Effector memory CD8-positive, alpha-beta T cell (primary cell): ENCODE measurements around the gene C14orf119.

Experiments used
- ATAC-seq: fragments of 150-1000 bp; cut with Tn5 transposase; replicated peaks from 2 replicates; pipeline ENCODE4 v1.10.0; 2021; ENCODE audit warnings: mild to moderate bottlenecking, moderate library complexity
- DNase-seq, 3 experiments: peaks; one replicate each; pipeline ENCODE4 v3.0.0; 2021
- H3K27ac Mint-ChIP-seq, 2 donors: one replicate each; pipeline ENCODE4 v1.8.0; 2022; ENCODE audit warnings: mild to moderate bottlenecking in 2 of 2, mixed read lengths in 2 of 2, moderate library complexity in 2 of 2
- H3K27me3 Mint-ChIP-seq, 2 donors: one replicate each; pipeline ENCODE4 v1.8.0; 2022; ENCODE audit warnings: mixed read lengths in 2 of 2
- H3K36me3 Mint-ChIP-seq: one replicate; pipeline ENCODE4 v1.8.0; 2022; ENCODE audit warnings: mild to moderate bottlenecking, moderate library complexity, mixed read lengths; ENCODE audit not compliant: insufficient read depth
- H3K4me1 Mint-ChIP-seq, 2 donors: one replicate each; pipeline ENCODE4 v1.8.0; 2022; ENCODE audit warnings: low read depth in 2 of 2, mixed read lengths in 2 of 2
- H3K4me3 Mint-ChIP-seq, 2 donors: one replicate each; pipeline ENCODE4 v1.8.0; 2022; ENCODE audit warnings: mild to moderate bottlenecking in 2 of 2, mixed read lengths in 2 of 2, moderate library complexity in 2 of 2
- H3K9me3 Mint-ChIP-seq, 2 donors: one replicate each; pipeline ENCODE4 v1.8.0; 2022; ENCODE audit warnings: mixed read lengths in 2 of 2

C14orf119 gene

DNA sequence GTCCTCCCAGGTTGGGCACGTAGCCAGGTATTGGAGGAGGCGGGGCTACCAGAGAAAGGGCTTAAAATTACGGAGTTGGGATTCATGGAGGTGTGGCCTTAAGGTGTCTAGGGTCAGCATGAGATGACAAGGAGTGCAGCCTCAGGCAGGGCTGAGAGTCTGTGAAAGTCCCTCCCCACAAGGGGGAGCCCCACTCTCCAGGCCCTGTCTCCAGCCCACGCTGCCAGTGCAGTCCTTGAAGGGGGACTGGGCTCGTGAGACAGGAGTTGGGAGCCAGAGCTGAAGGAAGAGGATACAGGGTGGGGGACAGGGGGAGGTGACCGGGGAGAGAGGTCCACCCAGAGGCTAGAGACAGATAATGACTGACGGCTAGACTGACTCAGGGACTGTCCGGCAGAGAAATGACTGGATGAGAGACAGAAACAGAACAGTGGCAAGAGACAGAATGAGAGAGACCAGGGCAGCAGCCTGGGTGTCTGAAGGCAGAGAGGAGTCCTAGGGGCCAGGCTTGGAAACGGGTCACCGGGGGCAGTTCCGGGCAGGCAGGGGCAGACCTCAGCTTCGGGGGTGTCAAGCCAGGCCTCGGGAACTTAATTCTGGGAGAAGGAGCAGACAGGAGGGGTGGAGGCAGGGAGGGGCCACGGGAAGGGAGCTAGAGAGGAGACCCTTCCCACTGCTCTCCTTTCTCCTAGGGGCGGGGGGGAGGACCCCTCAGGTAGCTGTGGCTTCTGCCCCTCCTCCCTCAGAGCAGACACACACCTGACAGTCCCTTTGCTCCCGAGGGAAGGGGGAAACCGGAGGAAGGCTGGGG lies 39.0 kb upstream of the C14orf119 start:
- no peaks in the 10 kb centered on the region for H3K9me3 Mint-ChIP-seq
- H3K4me3 Mint-ChIP-seq: peak overlapping the region; percentile 84
- DNase-seq (peak; percentile 61 to 69 (median 64)), ATAC-seq (peak; percentile 67)
- H3K4me1 Mint-ChIP-seq: peaks cover 17 to 22% of the 10 kb centered on the region in 2 donors
- no peaks in the 10 kb centered on the region for H3K27me3 Mint-ChIP-seq
- H3K36me3 Mint-ChIP-seq: peaks cover 39% of the 10 kb centered on the region
- H3K27ac Mint-ChIP-seq: peak overlapping the region; percentile 25 to 58

GRCh38 chr14:23056956-23057756 lies 38.1 kb upstream of the C14orf119 start, which contains the start of gene CDH24:
Gene CDH24 (minus strand): TSS chr14:23057520. CDS start chr14:23055733, 1,787 bp downstream.
- no peaks in the 10 kb centered on the region for H3K9me3 Mint-ChIP-seq
- no peaks in the 10 kb centered on the region for H3K27me3 Mint-ChIP-seq
- ATAC-seq: peak; percentile 77
- peaks cover 45% of the 10 kb centered on the region for H3K36me3 Mint-ChIP-seq
- peak; percentile 57 to 67 (median 61) for DNase-seq
- peak within 1 kb of the TSS; percentile 84 for H3K4me3 Mint-ChIP-seq
- peaks cover 17 to 22% of the 10 kb centered on the region in 2 donors for H3K4me1 Mint-ChIP-seq
- H3K27ac Mint-ChIP-seq: peak within 1 kb of the TSS; percentile 58 to 73

GRCh38 chr14:23057757-23058653 lies 37.3 kb upstream of the C14orf119 start:
- Mint-ChIP-seq H3K4me1 (peaks cover 17 to 22% of the 10 kb centered on the region in 2 donors), H3K4me3 (peak overlapping the region; percentile 84), H3K36me3 (peaks cover 54% of the 10 kb centered on the region), H3K27me3 (no peaks in the 10 kb centered on the region), H3K9me3 (no peaks in the 10 kb centered on the region), H3K27ac (peak overlapping the region in 1 of 2 donors; percentile 73)
- DNase-seq (peak; percentile 83 to 87 (median 83)), ATAC-seq (peak; percentile 74)

- H3K4me3 Mint-ChIP-seq: peak overlapping the region; percentile 14 to 40
- peaks cover 62% of the 10 kb centered on the region for H3K36me3 Mint-ChIP-seq
- H3K27ac Mint-ChIP-seq: peak overlapping the region; percentile 12 to 35
- no peaks in the 10 kb centered on the region for H3K9me3 Mint-ChIP-seq
- H3K4me1 Mint-ChIP-seq: peaks cover 17 to 22% of the 10 kb centered on the region in 2 donors
- no peaks in the 10 kb centered on the region for H3K27me3 Mint-ChIP-seq
- DNase-seq (no peak), ATAC-seq (no peak)
Measured at GRCh38 chr14:23058654-23059504, 36.4 kb upstream of the C14orf119 start.

- Mint-ChIP-seq H3K36me3 (peaks cover 81% of the 10 kb centered on the region), H3K4me3 (no peak overlapping the region), H3K9me3 (no peaks in the 10 kb centered on the region), H3K27me3 (no peaks in the 10 kb centered on the region), H3K27ac (no peak overlapping the region), H3K4me1 (peaks cover 18% of the 10 kb centered on the region in 2 donors)
- ATAC-seq: no peak
- no peak for DNase-seq
Measured at GRCh38 chr14:23060536-23061260, 34.6 kb upstream of the C14orf119 start.

DNA sequence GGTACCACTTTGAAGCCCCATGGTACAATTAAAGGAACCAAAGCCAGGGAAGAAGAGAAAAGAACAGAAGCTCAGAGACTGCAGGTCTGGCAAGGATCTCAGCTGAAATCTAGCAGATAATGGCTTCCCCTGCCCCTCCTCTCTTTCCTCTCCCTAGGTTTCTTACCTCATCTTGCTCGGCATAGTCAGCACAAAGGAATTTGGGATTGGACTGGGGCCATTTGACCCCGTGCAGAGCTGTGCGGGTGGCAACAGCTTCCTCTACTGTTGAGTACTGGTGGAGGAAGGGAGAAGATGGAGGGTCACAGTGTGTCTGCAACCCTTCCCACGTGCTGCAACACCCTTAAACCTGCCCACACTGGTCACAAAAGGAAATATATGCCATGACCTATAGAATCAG lies 33.3 kb upstream of the C14orf119 start:
- no peak for ATAC-seq
- no peaks in the 10 kb centered on the region for H3K27me3 Mint-ChIP-seq
- H3K4me3 Mint-ChIP-seq: no peak overlapping the region
- no peak for DNase-seq
- H3K36me3 Mint-ChIP-seq: peaks cover 93% of the 10 kb centered on the region
- peaks cover 8 to 9% of the 10 kb centered on the region in 2 donors for H3K4me1 Mint-ChIP-seq
- H3K27ac Mint-ChIP-seq: no peak overlapping the region
- no peaks in the 10 kb centered on the region for H3K9me3 Mint-ChIP-seq

GRCh38 chr14:23063601-23064000 lies 31.7 kb upstream of the C14orf119 start:
- no peak for ATAC-seq
- Mint-ChIP-seq H3K36me3 (peaks cover 92% of the 10 kb centered on the region), H3K27ac (peak overlapping the region in 1 of 2 donors; percentile 54), H3K4me1 (peaks cover 3 to 5% of the 10 kb centered on the region in 2 donors), H3K4me3 (no peak overlapping the region), H3K27me3 (no peaks in the 10 kb centered on the region), H3K9me3 (no peaks in the 10 kb centered on the region)
- DNase-seq: no peak

- ATAC-seq (no peak), DNase-seq (no peak)
- Mint-ChIP-seq H3K27ac (no peak overlapping the region), H3K4me1 (peaks cover 18 to 21% of the 10 kb centered on the region in 2 donors), H3K4me3 (no peak overlapping the region), H3K27me3 (no peaks in the 10 kb centered on the region), H3K9me3 (no peaks in the 10 kb centered on the region), H3K36me3 (peaks cover 70% of the 10 kb centered on the region)
Measured at GRCh38 chr14:23066368-23066767, 28.9 kb upstream of the C14orf119 start.

DNA sequence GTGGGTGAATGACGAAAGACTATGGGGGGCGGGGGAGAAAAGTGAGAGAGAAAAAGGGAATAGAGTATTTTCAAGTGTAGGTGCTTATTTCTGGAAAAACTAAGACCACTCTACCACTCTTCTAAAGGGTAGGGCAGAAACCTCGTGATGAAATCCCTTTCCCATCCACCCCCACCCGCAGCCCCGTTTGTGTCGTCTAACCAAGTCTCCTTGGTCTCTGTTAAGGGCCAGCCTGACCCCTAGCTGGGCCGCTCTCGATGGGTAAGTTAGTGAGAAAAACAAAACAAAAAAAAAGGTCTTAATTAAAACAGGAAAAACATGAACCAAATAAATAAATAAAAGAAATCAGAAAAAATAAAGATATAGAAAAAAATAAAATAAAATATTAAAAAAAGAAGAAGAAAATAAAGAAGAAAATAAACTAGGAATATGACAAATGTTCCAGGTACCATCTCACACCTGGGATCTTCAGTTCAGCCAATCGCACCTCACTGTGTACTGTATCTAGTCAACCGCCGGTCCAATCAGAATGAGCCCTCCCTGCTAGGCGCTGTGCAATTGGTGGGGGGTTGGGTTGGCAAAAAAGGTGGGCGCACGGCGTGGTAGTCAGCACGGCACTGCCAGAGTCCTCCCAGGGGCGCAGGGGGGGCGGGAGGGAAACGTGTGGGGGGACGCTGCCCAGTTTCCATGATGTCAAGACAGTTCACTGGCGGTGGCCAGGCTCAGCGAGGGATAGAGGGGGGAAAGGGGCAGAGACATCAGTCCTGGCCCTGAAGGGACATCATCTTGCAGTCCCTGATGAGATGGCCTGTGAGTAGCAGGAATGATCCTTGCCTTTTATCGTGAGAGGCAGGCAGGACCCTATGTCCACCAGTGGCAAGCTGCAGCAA lies 28.2 kb upstream of the C14orf119 start:
- H3K4me1 Mint-ChIP-seq: peaks cover 25 to 28% of the 10 kb centered on the region in 2 donors
- H3K4me3 Mint-ChIP-seq: no peak overlapping the region
- peaks cover 68% of the 10 kb centered on the region for H3K36me3 Mint-ChIP-seq
- DNase-seq (no peak), ATAC-seq (no peak)
- H3K27ac Mint-ChIP-seq: no peak overlapping the region
- no peaks in the 10 kb centered on the region for H3K27me3 Mint-ChIP-seq
- no peaks in the 10 kb centered on the region for H3K9me3 Mint-ChIP-seq

DNA sequence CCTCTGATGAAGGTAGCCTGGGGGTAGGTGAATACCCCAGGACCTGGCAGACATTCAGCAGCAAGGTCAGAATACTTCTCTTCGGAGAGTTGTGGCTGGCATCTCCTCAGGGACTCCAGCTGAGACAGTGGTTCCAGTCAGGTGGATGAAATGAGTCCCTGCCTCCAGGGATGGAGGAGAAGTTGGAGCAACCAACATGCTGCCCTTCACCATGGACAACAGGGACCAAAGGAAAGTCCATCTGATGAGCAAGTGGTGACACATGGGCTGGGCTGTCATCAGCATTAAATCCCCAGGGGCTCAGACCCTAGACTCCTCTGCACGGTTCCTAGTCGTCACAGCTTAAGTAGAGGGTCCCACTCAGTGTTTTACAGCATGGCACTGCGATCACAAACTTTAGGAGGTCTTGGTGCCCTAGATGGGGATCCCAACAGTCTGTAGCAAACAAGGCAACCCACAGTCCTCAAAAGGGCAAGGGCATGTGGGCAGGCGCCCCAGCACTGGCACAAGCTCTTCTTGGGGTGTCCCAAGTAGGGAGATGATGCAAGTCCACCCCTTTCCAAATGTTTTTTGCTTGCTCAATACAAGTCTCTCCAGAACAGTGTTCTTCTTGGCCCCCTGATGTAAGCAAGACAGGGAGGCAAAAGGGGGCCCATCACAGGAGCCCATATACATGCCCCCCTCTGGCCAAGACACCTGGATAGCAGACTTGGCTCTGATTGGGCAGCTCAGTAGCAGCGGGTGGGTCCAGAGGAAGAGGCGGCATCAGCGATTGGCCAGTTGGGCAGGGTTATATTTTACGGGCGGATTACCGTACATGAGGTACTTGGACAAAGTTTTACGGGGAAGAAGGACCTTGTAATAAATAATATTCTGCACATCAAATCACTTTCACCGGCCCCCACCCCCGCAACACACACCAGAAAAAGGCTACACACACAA lies 27.2 kb upstream of the C14orf119 start:
- Mint-ChIP-seq H3K36me3 (peaks cover 61% of the 10 kb centered on the region), H3K9me3 (no peaks in the 10 kb centered on the region), H3K4me3 (no peak overlapping the region), H3K27ac (peak overlapping the region; percentile 23 to 25), H3K4me1 (peaks cover 27 to 29% of the 10 kb centered on the region in 2 donors), H3K27me3 (no peaks in the 10 kb centered on the region)
- ATAC-seq: no peak
- no peak for DNase-seq
